SK-N-SH treated with all-trans-retinoic acid at 6 μM for 48 hours (cell line): ENCODE data around the gene IQUB.

ENCODE experiments used
- BACH2 ChIP-seq: fragments of 250-450 bp; sonication (Bioruptor Pico); IDR thresholded peaks from 2 replicates; pipeline ENCODE4 v1.9.0; 2021; ENCODE audit warnings: mild to moderate bottlenecking, borderline replicate concordance
- PATZ1 ChIP-seq: fragments of 250-450 bp; sonication (Bioruptor Pico); IDR thresholded peaks from 2 replicates; pipeline ENCODE4 v1.8.0; 2020; ENCODE audit warnings: mild to moderate bottlenecking, moderate library complexity, borderline replicate concordance
- POU6F1 ChIP-seq: fragments of 250-450 bp; sonication (Bioruptor Pico); IDR thresholded peaks from 2 replicates; pipeline ENCODE4 v1.8.0; 2021; ENCODE audit warnings: low read depth, mild to moderate bottlenecking, moderate library complexity, borderline replicate concordance
- RARB ChIP-seq: fragments of 250-450 bp; sonication (Bioruptor Pico); IDR thresholded peaks from 2 replicates; pipeline ENCODE4 v1.8.0; 2021; ENCODE audit warnings: mild to moderate bottlenecking, moderate library complexity
- TOX ChIP-seq: fragments of 250-450 bp; sonication (Bioruptor Pico); IDR thresholded peaks from 2 replicates; pipeline ENCODE4 v1.8.0; 2021; ENCODE audit warnings: mild to moderate bottlenecking, moderate library complexity, borderline replicate concordance
- ZFP3 ChIP-seq: fragments of 250-450 bp; sonication (Bioruptor Pico); IDR thresholded peaks from 2 replicates; pipeline ENCODE4 v1.5.0; 2020; ENCODE audit warnings: mild to moderate bottlenecking, moderate library complexity
- ZNF565 ChIP-seq: fragments of 450-650 bp; formaldehyde crosslinking; conservative IDR thresholded peaks from 2 replicates; pipeline ENCODE4 v1.5.0; 2020; ENCODE audit warnings: low read depth, mild to moderate bottlenecking, moderate library complexity
- TF ChIP-seq, protein P1 (sequence below): fragments of 250-450 bp; sonication (Bioruptor Pico); IDR thresholded peaks from 2 replicates; pipeline ENCODE4 v1.5.0; 2020; ENCODE audit warnings: mild to moderate bottlenecking, moderate library complexity

GRCh38 chr7:123415625-123416024 is 118.8 kb downstream of the IQUB start:
- TF ChIP-seq ZFP3 (CRISPR knock-in tag) (no peak), PATZ1 (CRISPR knock-in tag) (no peak), ZNF565 (CRISPR knock-in tag) (no peak), TOX (CRISPR knock-in tag) (no peak), BACH2 (no peak), RARB (no peak), POU6F1 (CRISPR knock-in tag) (no peak)
- TF ChIP-seq, protein P1, sequence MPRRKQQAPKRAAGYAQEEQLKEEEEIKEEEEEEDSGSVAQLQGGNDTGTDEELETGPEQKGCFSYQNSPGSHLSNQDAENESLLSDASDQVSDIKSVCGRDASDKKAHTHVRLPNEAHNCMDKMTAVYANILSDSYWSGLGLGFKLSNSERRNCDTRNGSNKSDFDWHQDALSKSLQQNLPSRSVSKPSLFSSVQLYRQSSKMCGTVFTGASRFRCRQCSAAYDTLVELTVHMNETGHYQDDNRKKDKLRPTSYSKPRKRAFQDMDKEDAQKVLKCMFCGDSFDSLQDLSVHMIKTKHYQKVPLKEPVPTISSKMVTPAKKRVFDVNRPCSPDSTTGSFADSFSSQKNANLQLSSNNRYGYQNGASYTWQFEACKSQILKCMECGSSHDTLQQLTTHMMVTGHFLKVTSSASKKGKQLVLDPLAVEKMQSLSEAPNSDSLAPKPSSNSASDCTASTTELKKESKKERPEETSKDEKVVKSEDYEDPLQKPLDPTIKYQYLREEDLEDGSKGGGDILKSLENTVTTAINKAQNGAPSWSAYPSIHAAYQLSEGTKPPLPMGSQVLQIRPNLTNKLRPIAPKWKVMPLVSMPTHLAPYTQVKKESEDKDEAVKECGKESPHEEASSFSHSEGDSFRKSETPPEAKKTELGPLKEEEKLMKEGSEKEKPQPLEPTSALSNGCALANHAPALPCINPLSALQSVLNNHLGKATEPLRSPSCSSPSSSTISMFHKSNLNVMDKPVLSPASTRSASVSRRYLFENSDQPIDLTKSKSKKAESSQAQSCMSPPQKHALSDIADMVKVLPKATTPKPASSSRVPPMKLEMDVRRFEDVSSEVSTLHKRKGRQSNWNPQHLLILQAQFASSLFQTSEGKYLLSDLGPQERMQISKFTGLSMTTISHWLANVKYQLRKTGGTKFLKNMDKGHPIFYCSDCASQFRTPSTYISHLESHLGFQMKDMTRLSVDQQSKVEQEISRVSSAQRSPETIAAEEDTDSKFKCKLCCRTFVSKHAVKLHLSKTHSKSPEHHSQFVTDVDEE (CRISPR knock-in tag): no peak
